ENCODE measurements around the gene PLCG2.

PLCG2 gene

GRCh38 chr16:81882559-81882958 is 103.5 kb downstream of the PLCG2 start:
- no peak for DNase-seq

GRCh38 chr16:81883235-81883634 is 104.1 kb downstream of the PLCG2 start:
- DNase-seq = no peak

DNA sequence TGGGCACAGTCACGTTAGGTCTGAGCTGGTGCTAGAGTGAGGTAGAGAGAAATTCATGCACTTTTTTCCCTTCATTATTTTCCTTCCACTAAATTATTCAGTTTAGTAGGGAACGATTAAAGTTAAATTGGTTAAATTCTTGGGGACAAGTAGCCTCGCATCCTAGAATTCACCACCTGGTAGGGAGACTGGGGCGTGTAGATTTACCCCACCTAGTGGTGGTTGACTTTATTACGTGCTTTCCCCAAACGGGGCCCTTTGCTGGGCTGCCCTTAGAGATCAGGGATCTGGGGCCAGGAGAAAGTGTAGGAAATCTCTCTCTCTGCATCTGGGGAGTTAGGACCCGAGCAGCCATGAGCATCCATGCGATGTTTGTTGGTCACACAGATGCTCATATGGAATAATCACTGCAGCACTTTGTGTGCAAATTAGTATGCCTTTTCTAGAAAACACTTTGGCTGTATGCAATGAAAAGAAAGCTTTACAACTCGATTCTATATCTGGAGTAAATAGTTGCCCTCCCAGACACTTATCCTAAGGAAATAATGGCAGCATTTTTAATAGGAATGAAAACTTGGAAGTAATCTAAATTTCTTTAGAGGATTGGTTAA is 107.0 kb downstream of the PLCG2 start:
- no peak for DNase-seq

DNA sequence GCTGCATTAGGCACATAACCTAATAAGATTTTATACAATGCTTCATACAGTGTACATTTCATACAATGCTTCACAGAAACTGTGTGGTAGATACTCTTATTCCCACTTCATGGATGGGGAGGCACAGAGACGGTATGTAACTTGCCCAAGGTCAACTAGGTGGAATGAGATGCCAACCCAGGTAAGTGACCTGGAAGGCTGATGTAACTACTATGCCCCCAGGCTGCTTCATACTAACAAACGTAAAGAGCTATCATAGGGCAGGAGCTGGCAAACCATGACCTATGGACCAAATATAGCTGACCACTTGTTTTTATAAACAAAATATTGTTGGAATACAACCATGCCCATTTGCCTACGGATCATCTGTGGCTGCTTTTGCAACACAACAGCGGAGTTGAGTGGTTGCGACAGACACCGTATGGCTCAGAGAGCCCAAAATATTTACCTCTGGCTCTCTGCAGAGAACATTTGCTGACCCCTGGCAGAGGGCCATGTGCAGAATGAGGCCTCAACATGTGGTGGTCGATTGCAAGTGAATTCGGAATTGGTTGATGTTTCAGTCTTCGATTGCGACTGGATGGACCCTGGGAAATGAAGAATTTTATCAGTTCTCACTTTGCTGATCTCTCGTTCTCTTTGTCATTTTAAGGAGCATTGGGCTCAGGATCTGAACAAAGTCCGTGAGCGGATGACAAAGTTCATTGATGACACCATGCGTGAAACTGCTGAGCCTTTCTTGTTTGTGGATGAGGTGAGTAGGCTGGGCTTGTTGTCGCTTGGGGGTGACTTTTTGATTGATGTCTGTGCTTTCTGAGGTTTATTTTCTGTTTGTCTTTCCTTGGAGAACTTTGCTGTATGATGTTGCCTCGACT is 109.7 kb downstream of the PLCG2 start:
- no peak for DNase-seq

GRCh38 chr16:81891736-81892364 is 112.8 kb downstream of the PLCG2 start:
- DNase-seq = no peak

DNA sequence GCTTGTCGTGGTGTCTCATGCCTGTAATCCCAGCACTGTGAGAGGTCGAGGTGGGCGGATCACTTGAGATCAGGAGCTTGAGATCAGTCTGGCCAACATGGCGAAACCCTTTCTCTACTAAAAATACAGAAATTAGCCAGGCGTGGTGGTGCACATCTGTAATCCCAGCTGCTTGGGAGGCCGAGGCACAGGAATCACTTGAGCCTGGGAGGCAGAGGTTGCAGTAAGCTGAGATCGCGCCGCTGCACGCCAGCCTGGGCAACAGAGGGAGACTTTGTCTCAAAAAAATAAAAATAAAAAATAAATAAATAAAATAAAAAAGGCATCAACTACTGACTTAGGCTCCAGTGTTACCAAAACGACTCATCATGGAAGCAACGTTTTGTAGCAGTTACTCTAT is 115.5 kb downstream of the PLCG2 start:
- DNase-seq = no peak

DNA sequence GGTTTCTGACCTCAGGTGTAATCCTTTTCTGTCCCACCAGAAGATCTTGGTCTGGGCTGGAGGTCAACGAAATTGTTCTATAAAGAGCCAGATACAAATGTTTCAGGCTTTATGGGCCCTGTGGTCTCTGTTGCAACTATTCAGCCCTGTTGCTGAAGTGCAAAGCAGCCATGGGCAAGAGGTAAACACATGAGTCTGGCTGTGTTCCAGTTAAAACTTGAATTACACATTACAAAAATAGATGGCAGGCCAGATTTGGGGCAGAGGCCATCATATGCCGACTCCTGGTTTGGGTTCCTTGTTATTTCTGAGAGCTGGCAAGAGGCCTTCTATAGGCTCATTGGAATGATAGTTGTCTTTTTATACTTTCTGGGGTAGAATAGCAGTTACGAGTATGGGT is 117.8 kb downstream of the PLCG2 start:
- DNase-seq = no peak

DNA sequence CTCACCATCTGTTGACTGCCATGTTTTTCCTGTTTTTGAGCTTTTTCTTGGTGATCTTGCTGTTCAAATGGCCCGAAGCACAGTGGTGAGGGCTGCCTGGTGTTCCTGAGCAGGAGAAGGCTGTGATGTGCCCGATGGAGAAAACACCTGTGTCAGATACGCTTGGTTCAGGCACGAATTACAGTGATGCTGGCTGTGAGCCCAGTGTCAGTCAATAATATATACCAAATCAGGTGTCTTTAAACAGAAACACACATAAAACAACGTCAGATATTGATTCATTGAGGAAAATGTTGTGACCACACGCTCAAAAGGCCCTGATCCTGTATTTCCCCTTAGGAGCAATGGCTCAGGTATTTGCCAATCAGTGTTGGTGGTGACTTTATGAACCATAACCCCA is 120.5 kb downstream of the PLCG2 start:
- DNase-seq = no peak

- no peak for DNase-seq
Observed at GRCh38 chr16:81900014-81900413, 120.9 kb downstream of the PLCG2 start.

- no peak for DNase-seq
Observed at GRCh38 chr16:81900456-81900855, 121.4 kb downstream of the PLCG2 start.

- DNase-seq = no peak
Observed at GRCh38 chr16:81901484-81901883, 122.4 kb downstream of the PLCG2 start.

- no peak for DNase-seq
Observed at GRCh38 chr16:81902025-81902424, 122.9 kb downstream of the PLCG2 start.

DNA sequence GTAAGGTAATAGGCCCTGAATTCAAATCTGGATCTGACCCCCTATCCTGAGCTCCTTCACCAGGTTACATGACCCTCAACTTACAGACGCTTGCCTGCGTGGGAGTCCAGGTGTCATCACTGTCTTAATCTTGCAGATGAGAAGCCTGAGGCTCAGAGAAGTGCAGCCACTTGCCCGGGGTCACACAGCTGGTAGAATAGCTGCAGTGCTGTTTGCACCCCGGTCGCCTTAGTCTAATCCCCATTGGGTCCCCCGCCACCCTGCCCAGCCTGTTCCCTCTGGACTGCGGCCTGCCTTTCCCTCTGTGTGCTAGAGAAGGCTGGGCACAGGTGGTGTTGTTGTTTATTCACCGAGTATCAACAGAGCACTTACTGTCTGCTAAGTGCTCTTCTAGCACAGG is 125.2 kb downstream of the PLCG2 start:
- no peak for DNase-seq

GRCh38 chr16:81905277-81905676 is 126.2 kb downstream of the PLCG2 start:
- no peak for DNase-seq

DNA sequence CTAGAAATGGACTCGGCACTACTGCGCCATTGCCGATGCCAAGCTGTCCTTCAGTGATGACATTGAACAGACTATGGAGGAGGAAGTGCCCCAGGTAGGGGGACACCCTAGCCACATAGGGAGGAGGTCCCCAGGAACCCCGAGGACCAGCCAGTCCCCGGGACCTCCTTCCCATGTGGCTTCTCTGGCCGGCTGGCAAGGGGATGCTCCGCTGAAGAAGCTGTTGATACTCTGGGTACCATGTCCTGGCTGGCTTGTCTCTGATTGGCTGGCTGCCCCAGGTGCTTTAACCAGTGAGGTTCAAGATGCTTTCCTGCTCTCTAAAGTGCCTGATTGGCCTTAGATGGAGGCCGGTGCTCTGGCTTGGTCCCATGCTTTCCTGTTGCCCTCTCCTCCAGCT is 128.6 kb downstream of the PLCG2 start:
- no peak for DNase-seq

DNA sequence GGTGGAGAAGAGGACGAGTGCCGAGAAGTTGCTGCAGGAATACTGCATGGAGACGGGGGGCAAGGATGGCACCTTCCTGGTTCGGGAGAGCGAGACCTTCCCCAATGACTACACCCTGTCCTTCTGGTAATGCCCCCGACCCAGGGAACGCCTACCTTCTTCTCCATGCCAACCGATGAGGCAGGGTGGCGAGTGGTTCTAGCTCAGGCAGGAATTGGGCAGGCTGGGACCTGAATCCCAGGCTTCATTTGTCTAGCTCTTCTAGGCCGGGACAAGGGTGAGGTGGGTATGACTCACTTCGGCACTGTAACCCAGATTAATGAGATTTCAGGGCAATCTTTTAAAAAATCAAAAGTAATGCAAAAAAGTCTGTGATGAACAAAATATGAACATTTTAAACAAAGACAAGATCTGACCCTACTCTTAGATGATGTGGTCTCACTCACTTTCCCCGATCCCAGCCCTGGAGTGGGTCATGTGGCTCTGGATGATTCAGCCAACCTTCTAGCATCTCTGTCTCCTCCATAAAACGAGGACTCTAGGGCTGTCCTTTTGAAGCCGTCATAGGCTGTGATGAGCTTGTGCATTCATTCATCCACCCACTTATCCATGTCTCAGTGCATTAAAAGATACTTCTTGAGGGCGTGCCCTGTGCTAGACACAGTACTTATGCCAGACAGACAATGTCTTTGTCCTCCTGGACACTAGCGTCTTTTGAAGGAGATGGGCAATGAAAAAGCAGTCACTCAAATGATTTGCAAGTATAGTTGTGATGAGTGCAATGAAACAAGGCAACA is 129.6 kb downstream of the PLCG2 start:
- DNase-seq = no peak

DNA sequence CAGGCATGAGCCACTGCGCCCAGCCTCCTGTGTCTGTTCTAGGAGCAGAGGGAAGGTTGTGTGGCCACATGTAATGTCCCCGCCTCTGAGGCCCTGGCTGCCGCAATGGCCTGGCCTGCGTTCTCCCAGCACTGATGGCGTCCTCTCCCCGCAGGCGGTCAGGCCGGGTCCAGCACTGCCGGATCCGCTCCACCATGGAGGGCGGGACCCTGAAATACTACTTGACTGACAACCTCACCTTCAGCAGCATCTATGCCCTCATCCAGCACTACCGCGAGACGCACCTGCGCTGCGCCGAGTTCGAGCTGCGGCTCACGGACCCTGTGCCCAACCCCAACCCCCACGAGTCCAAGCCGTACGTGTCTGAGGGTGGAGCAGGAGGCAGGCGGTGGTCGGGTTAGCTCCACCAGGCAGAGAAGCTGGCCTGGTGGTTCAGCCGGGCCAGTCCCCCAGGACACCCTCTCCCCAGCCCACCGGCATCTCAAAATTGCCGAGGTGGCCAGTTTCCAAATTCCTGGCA is 131.3 kb downstream of the PLCG2 start:
- no peak for DNase-seq

- DNase-seq = no peak
Observed at GRCh38 chr16:81912395-81912794, 133.3 kb downstream of the PLCG2 start.

- DNase-seq = no peak
Observed at GRCh38 chr16:81913222-81913621, 134.1 kb downstream of the PLCG2 start.

- DNase-seq = no peak
Observed at GRCh38 chr16:81917375-81917774, 138.3 kb downstream of the PLCG2 start.

- DNase-seq = no peak
Observed at GRCh38 chr16:81918927-81919326, 139.8 kb downstream of the PLCG2 start.

- DNase-seq = no peak
Observed at GRCh38 chr16:81920498-81920897, 141.4 kb downstream of the PLCG2 start.

Measured in GDM1 (cell line).